SK-N-SH treated with all-trans-retinoic acid at 6 μM for 48 hours (cell line): ENCODE data around the gene PTPRT.

Experiments used
- ATAC-seq: fragments of 200-7000 bp; cut with Tn5 transposase; 3 replicates; pipeline ENCODE4 v1.9.1; 2020; ENCODE audit warnings: mild to moderate bottlenecking, moderate library complexity
- BACH2 ChIP-seq: fragments of 250-450 bp; sonication (Bioruptor Pico); IDR thresholded peaks from 2 replicates; pipeline ENCODE4 v1.9.0; 2021; ENCODE audit warnings: mild to moderate bottlenecking, borderline replicate concordance
- GLIS3 ChIP-seq: fragments of 250-450 bp; sonication (Bioruptor Pico); IDR thresholded peaks from 2 replicates; pipeline ENCODE4 v1.5.0; 2020; ENCODE audit warnings: mild to moderate bottlenecking, moderate library complexity
- ISL1 ChIP-seq: fragments of 250-450 bp; sonication (Bioruptor Pico); IDR thresholded peaks from 2 replicates; pipeline ENCODE4 v2.1.2; 2022; ENCODE audit warnings: mild to moderate bottlenecking, moderate library complexity
- OSR1 ChIP-seq: fragments of 250-450 bp; sonication (Bioruptor Pico); IDR thresholded peaks from 2 replicates; pipeline ENCODE4 v1.8.0; 2022; ENCODE audit warnings: moderate library complexity, mild to moderate bottlenecking, inconsistent platforms
- PPARA ChIP-seq: fragments of 250-450 bp; sonication (Bioruptor Pico); IDR thresholded peaks from 2 replicates; pipeline ENCODE4 v1.5.0; 2020; ENCODE audit warnings: mild to moderate bottlenecking, borderline replicate concordance
- SNAI2 ChIP-seq: fragments of 250-450 bp; sonication (Bioruptor Pico); IDR thresholded peaks from 2 replicates; pipeline ENCODE4 v1.5.0; 2020; ENCODE audit warnings: mild to moderate bottlenecking, moderate library complexity
- ZC3H10 ChIP-seq: fragments of 250-450 bp; sonication (Bioruptor Pico); IDR thresholded peaks from 2 replicates; pipeline ENCODE4 v1.5.1; 2021; ENCODE audit warnings: mild to moderate bottlenecking, moderate library complexity
- ZFP3 ChIP-seq: fragments of 250-450 bp; sonication (Bioruptor Pico); IDR thresholded peaks from 2 replicates; pipeline ENCODE4 v1.5.0; 2020; ENCODE audit warnings: mild to moderate bottlenecking, moderate library complexity
- ZFP30 ChIP-seq: fragments of 450-650 bp; formaldehyde crosslinking; IDR thresholded peaks from 2 replicates; pipeline ENCODE4 v1.5.0; 2022; ENCODE audit warnings: mild to moderate bottlenecking, moderate library complexity
- ZNF565 ChIP-seq: fragments of 450-650 bp; formaldehyde crosslinking; conservative IDR thresholded peaks from 2 replicates; pipeline ENCODE4 v1.5.0; 2020; ENCODE audit warnings: low read depth, mild to moderate bottlenecking, moderate library complexity
- ZNF8 ChIP-seq: fragments of 450-650 bp; formaldehyde crosslinking; IDR thresholded peaks from 2 replicates; pipeline ENCODE4 v1.5.0; 2020; ENCODE audit warnings: mild to moderate bottlenecking, moderate library complexity
- TF ChIP-seq, protein P1 (sequence below): fragments of 250-450 bp; sonication (Bioruptor Pico); IDR thresholded peaks from 2 replicates; pipeline ENCODE4 v1.8.0; 2020; ENCODE audit warnings: mild to moderate bottlenecking, moderate library complexity, borderline replicate concordance
- TF ChIP-seq, protein P2 (sequence below): fragments of 250-450 bp; sonication (Bioruptor Pico); IDR thresholded peaks from 2 replicates; pipeline ENCODE4 v1.5.0; 2020; ENCODE audit warnings: mild to moderate bottlenecking, moderate library complexity
- TF ChIP-seq, protein P3 (sequence below): fragments of 250-450 bp; sonication (Bioruptor Pico); IDR thresholded peaks from 2 replicates; pipeline ENCODE4 v1.5.1; 2021; ENCODE audit warnings: mild to moderate bottlenecking, moderate library complexity
- TF ChIP-seq, protein P4 (sequence below): fragments of 250-450 bp; sonication (Bioruptor Pico); IDR thresholded peaks from 2 replicates; pipeline ENCODE4 v1.8.0; 2021; ENCODE audit warnings: low read depth, mild to moderate bottlenecking, moderate library complexity, borderline replicate concordance

The PTPRT gene

DNA sequence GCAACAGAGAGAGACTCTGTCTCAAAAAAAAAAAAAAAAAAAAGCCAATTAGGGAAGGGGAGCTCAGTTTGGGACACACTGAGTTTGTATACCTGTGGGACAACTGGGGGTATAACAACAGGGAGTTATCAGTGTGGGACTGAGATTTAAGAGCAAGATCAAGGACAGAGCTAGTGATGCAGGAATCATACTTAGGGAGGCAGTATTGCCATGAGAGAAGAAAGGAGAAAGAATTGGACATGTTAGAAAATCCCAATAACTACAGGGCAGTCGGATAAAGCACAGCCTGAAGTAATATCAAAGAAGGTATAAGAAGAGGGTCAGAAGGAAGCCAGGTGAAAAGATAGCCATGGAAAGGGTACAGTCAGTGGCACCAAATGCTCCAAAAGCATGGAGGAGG is 121.2 kb downstream of the PTPRT start:
- no peak for ATAC-seq
- TF ChIP-seq SNAI2 (no peak), BACH2 (CRISPR knock-in tag) (no peak)
- TF ChIP-seq, all 23 proteins: peak for 0

DNA sequence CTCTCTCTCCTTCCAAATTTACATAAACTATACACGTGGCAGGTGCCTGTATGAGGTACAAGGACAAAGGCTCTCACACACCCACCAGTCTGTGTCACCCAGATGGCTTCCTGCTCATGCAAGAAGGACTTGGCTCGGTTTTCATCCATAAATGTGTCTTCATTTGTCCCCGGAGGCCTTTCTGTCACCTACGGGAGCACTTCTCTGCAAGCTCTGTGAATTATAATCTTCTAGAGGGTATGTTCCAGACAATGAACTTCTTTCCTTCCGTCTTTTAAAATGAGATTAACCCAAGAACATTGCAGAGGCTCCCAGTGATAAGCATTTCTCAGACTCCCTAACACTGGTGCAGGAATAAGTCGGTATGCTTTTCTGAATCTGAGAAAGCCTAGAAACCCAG is 123.6 kb downstream of the PTPRT start:
- no peak for ATAC-seq
- TF ChIP-seq, protein P1, sequence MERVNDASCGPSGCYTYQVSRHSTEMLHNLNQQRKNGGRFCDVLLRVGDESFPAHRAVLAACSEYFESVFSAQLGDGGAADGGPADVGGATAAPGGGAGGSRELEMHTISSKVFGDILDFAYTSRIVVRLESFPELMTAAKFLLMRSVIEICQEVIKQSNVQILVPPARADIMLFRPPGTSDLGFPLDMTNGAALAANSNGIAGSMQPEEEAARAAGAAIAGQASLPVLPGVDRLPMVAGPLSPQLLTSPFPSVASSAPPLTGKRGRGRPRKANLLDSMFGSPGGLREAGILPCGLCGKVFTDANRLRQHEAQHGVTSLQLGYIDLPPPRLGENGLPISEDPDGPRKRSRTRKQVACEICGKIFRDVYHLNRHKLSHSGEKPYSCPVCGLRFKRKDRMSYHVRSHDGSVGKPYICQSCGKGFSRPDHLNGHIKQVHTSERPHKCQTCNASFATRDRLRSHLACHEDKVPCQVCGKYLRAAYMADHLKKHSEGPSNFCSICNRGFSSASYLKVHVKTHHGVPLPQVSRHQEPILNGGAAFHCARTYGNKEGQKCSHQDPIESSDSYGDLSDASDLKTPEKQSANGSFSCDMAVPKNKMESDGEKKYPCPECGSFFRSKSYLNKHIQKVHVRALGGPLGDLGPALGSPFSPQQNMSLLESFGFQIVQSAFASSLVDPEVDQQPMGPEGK (CRISPR knock-in tag), result no peak
- no peak for TF ChIP-seq PPARA (CRISPR knock-in tag)
- TF ChIP-seq OSR1, result no peak
- TF ChIP-seq, protein P2, sequence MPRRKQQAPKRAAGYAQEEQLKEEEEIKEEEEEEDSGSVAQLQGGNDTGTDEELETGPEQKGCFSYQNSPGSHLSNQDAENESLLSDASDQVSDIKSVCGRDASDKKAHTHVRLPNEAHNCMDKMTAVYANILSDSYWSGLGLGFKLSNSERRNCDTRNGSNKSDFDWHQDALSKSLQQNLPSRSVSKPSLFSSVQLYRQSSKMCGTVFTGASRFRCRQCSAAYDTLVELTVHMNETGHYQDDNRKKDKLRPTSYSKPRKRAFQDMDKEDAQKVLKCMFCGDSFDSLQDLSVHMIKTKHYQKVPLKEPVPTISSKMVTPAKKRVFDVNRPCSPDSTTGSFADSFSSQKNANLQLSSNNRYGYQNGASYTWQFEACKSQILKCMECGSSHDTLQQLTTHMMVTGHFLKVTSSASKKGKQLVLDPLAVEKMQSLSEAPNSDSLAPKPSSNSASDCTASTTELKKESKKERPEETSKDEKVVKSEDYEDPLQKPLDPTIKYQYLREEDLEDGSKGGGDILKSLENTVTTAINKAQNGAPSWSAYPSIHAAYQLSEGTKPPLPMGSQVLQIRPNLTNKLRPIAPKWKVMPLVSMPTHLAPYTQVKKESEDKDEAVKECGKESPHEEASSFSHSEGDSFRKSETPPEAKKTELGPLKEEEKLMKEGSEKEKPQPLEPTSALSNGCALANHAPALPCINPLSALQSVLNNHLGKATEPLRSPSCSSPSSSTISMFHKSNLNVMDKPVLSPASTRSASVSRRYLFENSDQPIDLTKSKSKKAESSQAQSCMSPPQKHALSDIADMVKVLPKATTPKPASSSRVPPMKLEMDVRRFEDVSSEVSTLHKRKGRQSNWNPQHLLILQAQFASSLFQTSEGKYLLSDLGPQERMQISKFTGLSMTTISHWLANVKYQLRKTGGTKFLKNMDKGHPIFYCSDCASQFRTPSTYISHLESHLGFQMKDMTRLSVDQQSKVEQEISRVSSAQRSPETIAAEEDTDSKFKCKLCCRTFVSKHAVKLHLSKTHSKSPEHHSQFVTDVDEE (CRISPR knock-in tag), result no peak
- TF ChIP-seq ZC3H10 (CRISPR knock-in tag), result no peak
- TF ChIP-seq, protein P3, sequence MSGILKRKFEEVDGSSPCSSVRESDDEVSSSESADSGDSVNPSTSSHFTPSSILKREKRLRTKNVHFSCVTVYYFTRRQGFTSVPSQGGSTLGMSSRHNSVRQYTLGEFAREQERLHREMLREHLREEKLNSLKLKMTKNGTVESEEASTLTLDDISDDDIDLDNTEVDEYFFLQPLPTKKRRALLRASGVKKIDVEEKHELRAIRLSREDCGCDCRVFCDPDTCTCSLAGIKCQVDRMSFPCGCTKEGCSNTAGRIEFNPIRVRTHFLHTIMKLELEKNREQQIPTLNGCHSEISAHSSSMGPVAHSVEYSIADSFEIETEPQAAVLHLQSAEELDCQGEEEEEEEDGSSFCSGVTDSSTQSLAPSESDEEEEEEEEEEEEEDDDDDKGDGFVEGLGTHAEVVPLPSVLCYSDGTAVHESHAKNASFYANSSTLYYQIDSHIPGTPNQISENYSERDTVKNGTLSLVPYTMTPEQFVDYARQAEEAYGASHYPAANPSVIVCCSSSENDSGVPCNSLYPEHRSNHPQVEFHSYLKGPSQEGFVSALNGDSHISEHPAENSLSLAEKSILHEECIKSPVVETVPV (CRISPR knock-in tag), result no peak
- TF ChIP-seq ZNF8 (CRISPR knock-in tag), result no peak
- TF ChIP-seq, all 23 proteins: peak for 0

DNA sequence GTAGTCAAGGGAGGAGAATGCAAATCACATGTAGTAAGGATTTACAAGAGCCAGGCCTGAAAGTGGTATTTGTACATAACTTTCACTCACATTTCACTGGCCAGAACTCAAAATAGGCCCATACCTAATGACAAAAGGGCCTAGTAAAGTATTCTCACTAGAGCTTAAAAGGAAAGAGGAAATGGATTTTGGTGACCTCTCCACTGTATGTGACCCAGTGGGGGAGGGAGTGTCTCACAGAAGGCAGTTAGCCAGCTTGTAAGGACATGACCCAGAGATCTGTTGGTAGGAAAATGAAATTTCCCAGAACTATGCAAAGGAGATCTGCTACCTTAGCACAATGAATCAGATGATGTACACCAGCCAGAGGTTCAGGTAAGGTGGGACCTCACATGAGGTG is 124.4 kb downstream of the PTPRT start:
- TF ChIP-seq ZFP30 (CRISPR knock-in tag) (no peak), ZC3H10 (CRISPR knock-in tag) (no peak), GLIS3 (CRISPR knock-in tag) (no peak), SNAI2 (no peak), ISL1 (no peak), BACH2 (CRISPR knock-in tag) (no peak), ZNF565 (CRISPR knock-in tag) (no peak), OSR1 (no peak)
- TF ChIP-seq, protein P4, sequence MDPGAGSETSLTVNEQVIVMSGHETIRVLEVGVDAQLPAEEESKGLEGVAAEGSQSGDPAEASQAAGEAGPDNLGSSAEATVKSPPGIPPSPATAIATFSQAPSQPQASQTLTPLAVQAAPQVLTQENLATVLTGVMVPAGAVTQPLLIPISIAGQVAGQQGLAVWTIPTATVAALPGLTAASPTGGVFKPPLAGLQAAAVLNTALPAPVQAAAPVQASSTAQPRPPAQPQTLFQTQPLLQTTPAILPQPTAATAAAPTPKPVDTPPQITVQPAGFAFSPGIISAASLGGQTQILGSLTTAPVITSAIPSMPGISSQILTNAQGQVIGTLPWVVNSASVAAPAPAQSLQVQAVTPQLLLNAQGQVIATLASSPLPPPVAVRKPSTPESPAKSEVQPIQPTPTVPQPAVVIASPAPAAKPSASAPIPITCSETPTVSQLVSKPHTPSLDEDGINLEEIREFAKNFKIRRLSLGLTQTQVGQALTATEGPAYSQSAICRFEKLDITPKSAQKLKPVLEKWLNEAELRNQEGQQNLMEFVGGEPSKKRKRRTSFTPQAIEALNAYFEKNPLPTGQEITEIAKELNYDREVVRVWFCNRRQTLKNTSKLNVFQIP (CRISPR knock-in tag), result no peak
- TF ChIP-seq, protein P1 (CRISPR knock-in tag), result no peak
- ATAC-seq, result no peak

DNA sequence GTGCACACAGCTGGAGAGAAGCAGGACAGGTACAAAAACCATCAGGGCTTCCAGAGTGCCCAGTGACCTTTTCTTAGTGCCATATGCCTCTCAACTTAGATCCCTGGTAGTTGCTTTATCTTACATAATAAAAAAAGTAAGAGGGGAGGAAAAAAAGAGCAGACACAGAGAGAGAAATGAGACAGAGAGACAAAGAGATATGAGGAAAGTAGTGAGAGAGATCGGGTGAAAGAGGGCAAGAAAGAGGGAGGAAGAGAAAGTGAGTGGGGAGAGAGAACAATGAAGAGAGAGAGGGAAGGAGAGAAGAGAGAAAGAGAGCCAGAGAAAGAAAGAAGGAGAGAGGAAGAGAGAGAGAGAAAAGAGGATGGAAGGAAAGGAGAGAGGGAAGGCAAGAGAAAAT is 131.6 kb downstream of the PTPRT start:
- TF ChIP-seq ZFP3 (CRISPR knock-in tag) (no peak), GLIS3 (CRISPR knock-in tag) (no peak), ZFP30 (CRISPR knock-in tag) (no peak), OSR1 (no peak), ZNF8 (CRISPR knock-in tag) (no peak), SNAI2 (no peak)
- TF ChIP-seq, protein P3 (CRISPR knock-in tag), result no peak
- TF ChIP-seq, protein P1 (CRISPR knock-in tag), result no peak
- ATAC-seq, result no peak
